Measurements from ENCODE around the gene CDH4.

DNA sequence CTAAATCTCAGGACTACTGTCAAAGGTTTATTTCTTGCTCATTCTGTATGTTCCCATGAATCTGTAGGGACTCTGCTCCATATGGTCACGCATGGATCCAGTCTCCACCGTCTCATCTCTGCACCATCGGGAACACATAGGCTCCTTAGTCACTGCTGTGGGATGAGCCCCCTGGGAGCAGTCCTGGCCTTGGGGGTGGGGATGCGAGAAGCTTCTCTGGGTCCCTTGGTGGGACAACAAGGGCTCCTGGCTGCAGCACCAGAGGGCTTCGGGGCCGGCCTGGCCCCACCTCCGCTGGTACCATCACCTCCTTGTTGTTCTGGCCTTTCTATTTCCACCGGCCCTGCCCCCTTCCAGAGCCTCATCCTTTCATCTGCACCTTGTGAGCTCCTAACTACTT, 148.4 kb downstream of the CDH4 start:
- TF ChIP-seq, protein P1, sequence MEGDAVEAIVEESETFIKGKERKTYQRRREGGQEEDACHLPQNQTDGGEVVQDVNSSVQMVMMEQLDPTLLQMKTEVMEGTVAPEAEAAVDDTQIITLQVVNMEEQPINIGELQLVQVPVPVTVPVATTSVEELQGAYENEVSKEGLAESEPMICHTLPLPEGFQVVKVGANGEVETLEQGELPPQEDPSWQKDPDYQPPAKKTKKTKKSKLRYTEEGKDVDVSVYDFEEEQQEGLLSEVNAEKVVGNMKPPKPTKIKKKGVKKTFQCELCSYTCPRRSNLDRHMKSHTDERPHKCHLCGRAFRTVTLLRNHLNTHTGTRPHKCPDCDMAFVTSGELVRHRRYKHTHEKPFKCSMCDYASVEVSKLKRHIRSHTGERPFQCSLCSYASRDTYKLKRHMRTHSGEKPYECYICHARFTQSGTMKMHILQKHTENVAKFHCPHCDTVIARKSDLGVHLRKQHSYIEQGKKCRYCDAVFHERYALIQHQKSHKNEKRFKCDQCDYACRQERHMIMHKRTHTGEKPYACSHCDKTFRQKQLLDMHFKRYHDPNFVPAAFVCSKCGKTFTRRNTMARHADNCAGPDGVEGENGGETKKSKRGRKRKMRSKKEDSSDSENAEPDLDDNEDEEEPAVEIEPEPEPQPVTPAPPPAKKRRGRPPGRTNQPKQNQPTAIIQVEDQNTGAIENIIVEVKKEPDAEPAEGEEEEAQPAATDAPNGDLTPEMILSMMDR (IDR thresholded peaks at IDR 0.05): no peak
- TF ChIP-seq POLR2A (IDR thresholded peaks at IDR 0.05) (no peak), POLR2AphosphoS5 (IDR thresholded peaks at IDR 0.05) (no peak)

All from prostate gland (tissue), 2 donors.